H54 (cell line): ENCODE measurements around the gene ICAM5.
"Not testable (repeated sequence)": the region's sequence is repeated elsewhere in the genome, so short reads cannot be mapped to it uniquely, and the experiment has no call there.

ENCODE experiments used
- DNase-seq: peaks from one replicate; pipeline ENCODE4 v3.0.0; 2011; ENCODE audit warnings: low spot score, mixed read lengths; ENCODE audit not compliant: insufficient read length
- FAIRE-seq: peaks from 3 replicates; lab custom pipeline; 2011; peaks lifted over from hg19 to GRCh38; lab: Jason Lieb, UNC
- POLR2A ChIP-seq: IDR thresholded peaks from 2 replicates; pipeline ENCODE4 v1.6.1; 2011; ENCODE audit warnings: low read depth, mild to moderate bottlenecking, low read length

ICAM5 gene

GRCh38 chr19:10328558-10329429 is 39.0 kb downstream of the ICAM5 start:
- no peak for FAIRE-seq
- TF ChIP-seq POLR2A, result no peak

DNA sequence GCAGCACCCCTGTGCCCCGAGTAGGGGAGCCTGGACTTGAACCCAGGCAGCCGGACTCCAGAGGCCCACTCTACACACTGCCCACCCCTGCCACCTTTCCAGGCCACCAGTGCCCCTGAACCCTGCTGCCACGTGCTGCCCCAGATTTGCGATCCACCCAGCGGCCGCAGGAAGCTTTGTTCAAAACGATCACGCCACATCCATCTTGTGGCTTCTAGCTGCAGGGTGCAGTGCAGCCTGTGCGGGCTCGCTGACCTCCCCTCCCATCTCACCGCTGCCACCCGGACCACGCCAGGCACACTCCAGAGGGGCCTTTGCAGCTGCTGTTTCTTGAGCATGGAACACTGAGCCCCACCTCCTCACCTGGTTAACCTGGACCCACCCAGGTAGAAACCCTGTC is 39.8 kb downstream of the ICAM5 start:
- TF ChIP-seq POLR2A, result no peak
- FAIRE-seq (no peak), DNase-seq (no peak)

More at GRCh38 chr19:10328558-10329429, 39.0 kb downstream of the ICAM5 start:
- DNase-seq, result no peak

- DNase-seq (no peak), FAIRE-seq (no peak)
- TF ChIP-seq POLR2A, result no peak
Measured at GRCh38 chr19:10332158-10332964, 42.6 kb downstream of the ICAM5 start.

DNA sequence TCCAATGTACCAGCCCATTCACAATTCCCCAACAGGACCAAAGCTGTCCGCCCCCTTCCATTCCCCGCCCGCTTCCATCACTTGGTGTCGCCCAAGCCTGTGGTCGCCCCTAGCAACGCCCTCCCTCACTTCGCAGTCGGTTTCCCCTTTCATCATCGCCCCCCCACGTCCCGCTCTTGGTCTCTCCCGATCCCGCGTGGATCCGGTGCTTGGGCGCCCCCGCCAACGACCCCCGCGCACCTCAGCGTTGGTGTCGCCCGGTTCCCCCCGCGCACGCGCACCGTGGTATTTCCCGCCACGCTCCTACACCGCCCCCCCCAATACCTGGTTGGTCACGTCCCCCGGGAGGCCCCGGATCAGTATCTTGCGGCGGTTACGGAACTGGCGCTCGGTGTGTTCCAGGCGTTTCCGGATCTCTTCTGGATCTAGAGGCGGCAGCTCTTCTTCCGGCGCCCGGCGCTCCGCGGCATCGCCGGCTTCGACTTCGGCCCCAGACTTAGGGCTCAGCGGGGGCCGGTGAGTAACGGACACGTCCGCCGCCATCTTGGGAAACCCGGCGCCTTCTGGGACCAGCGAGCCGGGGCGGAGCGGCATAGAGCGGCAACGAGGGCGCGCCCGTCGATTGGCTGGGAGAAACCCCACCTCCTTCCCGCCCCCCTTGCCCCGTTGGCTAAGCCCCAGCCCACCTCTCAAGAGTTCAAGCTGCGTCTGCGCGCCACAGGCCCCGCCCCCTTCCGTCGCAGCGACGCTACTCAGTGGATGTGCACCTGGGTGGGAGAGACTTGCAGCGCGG is 43.4 kb downstream of the ICAM5 start, which contains the start of gene RAVER1:
TSS of gene RAVER1 (minus strand) at position 565 of the 793 bp plus-strand sequence. CDS start at position 543, 22 bp downstream.
- no peak for FAIRE-seq
- peak; percentile 70 for TF ChIP-seq POLR2A
- DNase-seq, result peak; percentile 91

GRCh38 chr19:10333758-10334587 is 44.2 kb downstream of the ICAM5 start:
- TF ChIP-seq POLR2A, result no peak
- FAIRE-seq, result no peak
- DNase-seq, result no peak

DNA sequence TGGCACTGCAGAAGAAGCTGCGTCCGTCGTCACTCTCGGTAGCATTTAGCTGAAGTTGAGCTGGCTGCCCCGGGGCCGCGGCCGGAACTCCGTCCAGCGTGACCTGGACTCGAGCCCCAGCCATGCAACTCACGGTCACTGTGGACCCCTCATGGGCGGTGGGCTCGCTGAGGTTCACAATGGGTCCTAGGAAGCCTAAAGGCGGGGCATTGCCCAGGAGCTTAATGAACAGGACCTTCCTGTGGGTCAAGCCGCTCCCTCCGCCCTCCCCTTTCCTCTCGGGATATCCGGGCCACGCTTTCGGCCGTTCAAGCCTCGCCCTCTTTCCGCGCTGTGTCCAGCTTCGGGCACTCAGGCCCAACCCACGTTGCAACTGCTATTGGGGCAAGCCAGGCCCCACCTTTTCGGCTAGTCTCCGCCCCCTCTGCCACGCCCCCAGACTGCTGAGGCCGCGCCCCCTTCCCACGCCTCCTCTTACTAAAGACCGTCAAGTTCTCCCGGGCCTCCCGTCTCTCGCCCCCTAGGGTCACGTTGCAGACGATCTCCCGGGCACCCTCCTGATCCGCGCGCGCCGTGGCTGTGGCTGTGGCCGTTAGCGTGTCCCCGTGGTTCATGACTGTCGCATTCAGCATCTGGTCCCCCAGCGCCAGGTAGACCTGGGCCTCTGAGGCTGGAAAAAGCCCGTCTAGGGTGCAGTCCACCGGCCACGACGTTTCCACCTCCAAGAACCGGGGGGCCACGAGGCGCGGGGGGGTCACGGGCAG is 45.0 kb downstream of the ICAM5 start:
- DNase-seq (peak; percentile 94), FAIRE-seq (no peak)
- TF ChIP-seq POLR2A, result peak; percentile 56; the same call in 1 of the 2 replicates

GRCh38 chr19:10335352-10335985 is 45.7 kb downstream of the ICAM5 start:
- DNase-seq (no peak), FAIRE-seq (no peak)
- TF ChIP-seq POLR2A, result no peak

DNA sequence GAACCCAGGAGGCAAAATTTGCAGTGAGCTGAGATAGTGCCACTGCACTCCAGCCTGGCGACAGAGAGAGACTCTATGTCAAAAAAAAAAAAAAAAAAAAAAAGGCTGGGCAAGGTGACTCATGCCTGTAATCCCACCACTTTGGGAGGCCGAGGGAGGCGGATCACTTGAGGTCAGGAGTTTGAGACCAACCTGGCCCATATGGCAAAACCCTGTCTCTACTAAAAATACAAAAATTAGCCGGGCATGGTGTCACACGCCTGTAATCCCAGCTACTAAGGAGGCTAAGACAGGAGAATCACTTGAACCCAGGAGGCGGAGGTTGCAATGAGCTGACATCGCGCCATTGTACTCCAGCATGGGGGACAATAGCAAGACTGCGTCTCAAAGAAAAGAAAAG is 47.0 kb downstream of the ICAM5 start:
- DNase-seq, FAIRE-seq: not testable (repeated sequence)

GRCh38 chr19:10338940-10339339 is 49.2 kb downstream of the ICAM5 start:
- FAIRE-seq (no peak), DNase-seq (no peak)
- TF ChIP-seq POLR2A, result no peak

DNA sequence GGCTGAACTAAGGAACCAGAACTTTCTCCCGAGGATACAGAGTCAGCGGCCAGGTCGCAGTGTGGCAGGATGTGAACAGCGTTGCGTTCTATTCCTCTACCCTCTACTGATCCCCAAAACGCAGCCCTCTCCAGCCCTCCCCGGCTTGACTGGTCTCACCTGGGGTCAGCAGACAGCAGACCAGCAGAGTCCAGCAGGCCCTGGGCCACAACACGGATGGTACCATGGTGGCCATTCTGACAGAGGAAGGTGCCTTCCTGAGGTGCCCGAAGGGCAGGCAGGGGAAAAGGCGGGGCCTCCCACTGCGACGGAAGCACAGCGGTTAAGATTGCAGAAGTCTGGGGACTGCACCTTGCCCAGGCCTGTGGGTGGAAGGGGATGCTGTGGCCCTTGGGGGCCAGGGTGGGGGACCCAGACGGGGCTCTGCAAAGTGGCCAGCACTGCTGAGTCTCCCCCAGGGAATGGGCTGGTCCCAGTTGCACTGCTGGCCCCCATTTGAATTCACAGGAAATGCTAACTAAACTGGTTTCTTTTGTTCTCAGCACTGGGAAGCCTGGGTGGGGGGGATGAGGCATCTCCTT is 49.7 kb downstream of the ICAM5 start, which contains the start of gene ICAM3:
TSS of gene ICAM3 (minus strand) at position 245 of the 581 bp plus-strand sequence. CDS start at position 235, 10 bp downstream.
- no peak for FAIRE-seq
- no peak for TF ChIP-seq POLR2A
- no peak for DNase-seq

GRCh38 chr19:10339977-10340376 is 50.2 kb downstream of the ICAM5 start:
- TF ChIP-seq POLR2A, result no peak
- DNase-seq, result no peak
- no peak for FAIRE-seq
